Activated CD8-positive, alpha-beta memory T cell treated with anti-CD3 and anti-CD28 coated beads, Interleukin-2, amount 50 U/mL, for 1 hour (primary cell): ENCODE measurements around the gene ZNF622.
"Not testable (repeated sequence)": the region's sequence is repeated elsewhere in the genome, so short reads cannot be mapped to it uniquely, and the experiment has no call there.

ENCODE experiments used
- DNase-seq: peaks from one replicate; pipeline ENCODE4 v3.0.0-alpha.2; 2020; ENCODE audit errors: extremely low read depth

ZNF622 gene

GRCh38 chr5:16480144-16480543, 14.5 kb upstream of the ZNF622 start:
- no peak for DNase-seq

GRCh38 chr5:16477541-16477940, 11.9 kb upstream of the ZNF622 start:
- DNase-seq: no peak

- not testable (repeated sequence) for DNase-seq
Measured at GRCh38 chr5:16476417-16476816, 10.8 kb upstream of the ZNF622 start.

- no peak for DNase-seq
Measured at GRCh38 chr5:16471387-16471786, 5.8 kb upstream of the ZNF622 start.

- DNase-seq: no peak
Measured at GRCh38 chr5:16467363-16468219, 2.0 kb upstream of the ZNF622 start.

- no peak for DNase-seq
Measured at GRCh38 chr5:16464664-16465543, 696 bp downstream of the ZNF622 start.

GRCh38 chr5:16464231-16464630, 1.4 kb downstream of the ZNF622 start:
- no peak for DNase-seq

GRCh38 chr5:16461782-16462181, 3.8 kb downstream of the ZNF622 start:
- no peak for DNase-seq

- no peak for DNase-seq
Measured at GRCh38 chr5:16461026-16461425, 4.6 kb downstream of the ZNF622 start.

- no peak for DNase-seq
Measured at GRCh38 chr5:16459451-16459850, 6.1 kb downstream of the ZNF622 start.

- no peak for DNase-seq
Measured at GRCh38 chr5:16457853-16458252, 7.7 kb downstream of the ZNF622 start.

GRCh38 chr5:16457451-16457850, 8.1 kb downstream of the ZNF622 start:
- no peak for DNase-seq

GRCh38 chr5:16456103-16456832, 9.3 kb downstream of the ZNF622 start:
- no peak for DNase-seq

- no peak for DNase-seq
Measured at GRCh38 chr5:16455668-16456067, 9.9 kb downstream of the ZNF622 start.

GRCh38 chr5:16454686-16455085, 10.9 kb downstream of the ZNF622 start:
- no peak for DNase-seq

- no peak for DNase-seq
Measured at GRCh38 chr5:16453609-16454008, 12.0 kb downstream of the ZNF622 start.

- no peak for DNase-seq
Measured at GRCh38 chr5:16450163-16450562, 15.4 kb downstream of the ZNF622 start.

- no peak for DNase-seq
Measured at GRCh38 chr5:16446993-16447392, 18.6 kb downstream of the ZNF622 start.

- DNase-seq: no peak
Measured at GRCh38 chr5:16437977-16438376, 27.6 kb downstream of the ZNF622 start.

GRCh38 chr5:16436065-16436682, 29.4 kb downstream of the ZNF622 start:
- DNase-seq: not testable (repeated sequence)

GRCh38 chr5:16431490-16431889, 34.1 kb downstream of the ZNF622 start:
- no peak for DNase-seq
